K562 (cell line): ENCODE measurements around the gene KCND1. TPM values are rescaled to one million over a fixed set of nuclear protein-coding genes. Genes with fewer than 3 reads are reported as not detected.

Experiments used
- ATAC-seq: fragments of 200-7000 bp; cut with Tn5 transposase; 3 replicates; pipeline ENCODE4 v1.9.1; 2020; ENCODE audit warnings: moderate library complexity
- BruUV-seq: library from RNA; stranded (reverse); fragments of 400-500 nt; replicated peaks from 2 replicates; lab custom pipeline; 2021; lab: Mats Ljungman, UMichigan
- CTCF ChIA-PET: fragments of 300-600 bp; formaldehyde crosslinking; extraction: SDS; loops from one replicate; lab custom pipeline; 2021; ENCODE audit warnings: low intra/inter-chr PET ratio; lab: Yijun Ruan, JAX
- POLR2A ChIA-PET: fragments of 300-600, 350-650 bp; sonication (Branson Sonifier 250); formaldehyde crosslinking; extraction: SDS; loops from one replicate; lab custom pipeline; 2021; ENCODE audit warnings: antibody characterized with exemption, inconsistent platforms; lab: Yijun Ruan, JAX
- DNase-seq, 4 experiments: peaks; one replicate each; pipeline versions ENCODE4 v3.0.0 to v3.0.0-alpha.2; 2011 to 2018; ENCODE audit warnings: low spot score in 3 of 4, mixed read lengths in 3 of 4; ENCODE audit errors: extremely low read depth in 1 of 4
- FAIRE-seq: peaks from 2 replicates; lab custom pipeline; 2011; peaks lifted over from hg19 to GRCh38; lab: Jason Lieb, UNC
- H2AFZ ChIP-seq: 2 replicates; pipeline ENCODE4 v1.6.0; 2011; ENCODE audit warnings: low read depth, low read length, control low read depth, inconsistent platforms
- H3K27ac ChIP-seq: fragments of 200-600 bp; 3 replicates; pipeline ENCODE4 v1.8.0; 2011; ENCODE audit warnings: low read depth, mild to moderate bottlenecking, control low read depth, inconsistent platforms, low read length, moderate library complexity, mixed read lengths; ENCODE audit errors: extremely low read depth
- H3K27me3 ChIP-seq, 2 experiments: fragments of 300-600 bp in 1 of 2; 2 replicates in 1 of 2; 3 replicates in 1 of 2; pipeline versions ENCODE4 v1.6.0 to v1.8.0; 2011; ENCODE audit warnings: inconsistent platforms in 2 of 2, low read length in 2 of 2, mild to moderate bottlenecking in 1 of 2, mixed read lengths in 1 of 2, moderate library complexity in 1 of 2; ENCODE audit not compliant: control insufficient read depth in 2 of 2, insufficient read depth in 2 of 2
- H3K36me3 ChIP-seq: fragments of 300-600 bp; 3 replicates; pipeline ENCODE4 v1.8.0; 2011; ENCODE audit warnings: mild to moderate bottlenecking, low read length, inconsistent platforms; ENCODE audit not compliant: control insufficient read depth, insufficient read depth
- H3K4me1 ChIP-seq, 2 experiments: fragments of 200-600 bp in 1 of 2; replicated peaks in 1 of 2; 2 replicates in 1 of 2; 3 replicates in 1 of 2; pipeline versions ENCODE4 v1.5.1 to v1.8.0; 2011; ENCODE audit warnings: inconsistent platforms in 2 of 2, low read length in 2 of 2, mild to moderate bottlenecking in 1 of 2, mixed read lengths in 1 of 2, moderate library complexity in 1 of 2; ENCODE audit not compliant: control insufficient read depth in 2 of 2, insufficient read depth in 2 of 2
- H3K4me2 ChIP-seq: 2 replicates; pipeline ENCODE4 v1.6.1; 2011; ENCODE audit warnings: low read length, control low read depth, inconsistent platforms, mixed read lengths; ENCODE audit not compliant: insufficient read depth
- H3K4me3 ChIP-seq: fragments of 200-600 bp; sonication (generic), shearing (Covaris generic); 2 replicates; pipeline ENCODE4 v1.5.1; 2016; ENCODE audit warnings: control low read depth, inconsistent platforms
- H3K79me2 ChIP-seq: fragments of 200-600 bp; 3 replicates; pipeline ENCODE4 v1.8.0; 2011; ENCODE audit warnings: low read length, inconsistent platforms; ENCODE audit not compliant: control insufficient read depth, insufficient read depth
- H3K9ac ChIP-seq, 2 experiments: 2 replicates each; pipeline versions ENCODE4 v1.6.0 to v1.6.1; 2011; ENCODE audit warnings: low read depth in 2 of 2, low read length in 2 of 2, control low read depth in 1 of 2, inconsistent platforms in 1 of 2, mild to moderate bottlenecking in 1 of 2, mixed read lengths in 1 of 2; ENCODE audit not compliant: insufficient read depth in 1 of 2
- H3K9me1 ChIP-seq: one replicate; pipeline ENCODE4 v1.6.0; 2011; ENCODE audit warnings: inconsistent platforms, mild to moderate bottlenecking, low read length, moderate library complexity; ENCODE audit not compliant: control insufficient read depth, insufficient read depth
- H3K9me3 ChIP-seq: replicated peaks from 2 replicates; pipeline ENCODE4 v1.5.1; 2011; ENCODE audit warnings: low read depth, low read length, inconsistent platforms; ENCODE audit not compliant: control insufficient read depth, insufficient read depth
- H4K20me1 ChIP-seq: replicated peaks from 2 replicates; pipeline ENCODE4 v1.6.1; 2011; ENCODE audit warnings: low read length, inconsistent platforms, mixed read lengths; ENCODE audit not compliant: control insufficient read depth, insufficient read depth
- ARID2 ChIP-seq: fragments of 450-650 bp; IDR thresholded peaks from 2 replicates; pipeline ENCODE4 v1.6.1; 2017; ENCODE audit warnings: antibody characterized with exemption, mild to moderate bottlenecking
- CHAMP1 ChIP-seq: fragments of 450-650 bp; IDR thresholded peaks from 2 replicates; pipeline ENCODE4 v1.6.1; 2016; ENCODE audit warnings: mild to moderate bottlenecking
- E2F4 ChIP-seq: sonication (generic); formaldehyde crosslinking; IDR thresholded peaks from 2 replicates; pipeline ENCODE4 v1.8.0; 2022; ENCODE audit warnings: mild to moderate bottlenecking, low read depth, missing genetic modification reagents
- FOXP1 ChIP-seq: sonication (generic); formaldehyde crosslinking; IDR thresholded peaks from 2 replicates; pipeline ENCODE4 v1.8.0; 2022; ENCODE audit warnings: mild to moderate bottlenecking, missing genetic modification reagents
- MAZ ChIP-seq, 2 experiments: fragments of 450-650 bp in 1 of 2; sonication (generic) in 1 of 2; formaldehyde crosslinking; IDR thresholded peaks in 1 of 2; conservative IDR thresholded peaks in 1 of 2; 2 replicates each; pipeline versions ENCODE4 v1.4.0 to v1.5.0; 2020; ENCODE audit warnings: mild to moderate bottlenecking in 1 of 2, missing genetic modification reagents in 1 of 2
- PTBP1 ChIP-seq: fragments of 200-400 bp; formaldehyde crosslinking; IDR thresholded peaks from 2 replicates; pipeline ENCODE4 v1.6.1; 2017; ENCODE audit warnings: low read depth, low read length
- SNIP1 ChIP-seq: fragments of 450-650 bp; IDR thresholded peaks from 2 replicates; pipeline ENCODE4 v1.7.1; 2017; ENCODE audit warnings: low read depth, mild to moderate bottlenecking
- TAF1 ChIP-seq: IDR thresholded peaks from 2 replicates; pipeline ENCODE4 v1.6.1; 2011; ENCODE audit warnings: mild to moderate bottlenecking, low read length, moderate library complexity; ENCODE audit not compliant: insufficient read depth, control insufficient read depth, severe bottlenecking; ENCODE audit errors: extremely low read depth
- XRCC5 ChIP-seq: fragments of 200-400 bp; formaldehyde crosslinking; IDR thresholded peaks from 2 replicates; pipeline ENCODE4 v1.6.1; 2017; ENCODE audit warnings: low read depth, mild to moderate bottlenecking, low read length
- ZZZ3 ChIP-seq: fragments of 450-650 bp; IDR thresholded peaks from 2 replicates; pipeline ENCODE4 v1.6.1; 2016; ENCODE audit warnings: antibody characterized with exemption, mild to moderate bottlenecking, moderate library complexity
- WGBS: fragments of 100-300 bp; shearing (Covaris generic); methylation state at CpG from one replicate; pipeline ENCODE4 v1.1.6; 2016; ENCODE audit warnings: low coverage, mixed read lengths; ENCODE audit not compliant: insufficient coverage; ENCODE audit errors: missing lambda C conversion rate; 5-methylcytosine and 5-hydroxymethylcytosine counted together
- in situ Hi-C: fragments of 300-500 bp; cut with MboI; formaldehyde crosslinking; loops from 4 replicates; pipeline ENCODE4 v1.15.0; 2018; ENCODE audit warnings: inconsistent platforms, mixed read lengths
- intact Hi-C: fragments of 100-400 bp; cut with micrococcal nuclease; formaldehyde crosslinking; loops from 2 replicates; pipeline ENCODE4 v1.14.2; 2022
- polyA plus RNA-seq, 8 experiments: library from polyadenylated mRNA; depleted of rRNA in 4 of 8; stranded (reverse) in 5 of 8; unstranded in 3 of 8; fragments of >200 nt; fragmentation: Nextera tagmentation in 2 of 8; fragmentation: Illumina TruSeq in 1 of 8; extraction: Ambion mirVana in 2 of 8; extraction: Trizol in 1 of 8; gene quantifications; 2 replicates each; pipeline versions ENCODE4 v1.2.1 to v1.2.3, GENCODE V29; 2011 to 2014; ENCODE audit warnings: inconsistent platforms in 1 of 8, missing spikeins in 1 of 8
- total RNA-seq, 7 experiments: library from RNA; depleted of rRNA in 6 of 7; stranded (reverse); fragments of >200 nt in 6 of 7; fragmentation: Illumina TruSeq in 2 of 7; extraction: Trizol in 2 of 7; gene quantifications; 2 replicates each; pipeline versions ENCODE4 v1.2.1 to v1.2.3, GENCODE V29; 2011 to 2021; ENCODE audit warnings: low replicate concordance in 1 of 7
- TF ChIP-seq, protein P1 (sequence below): sonication (generic); formaldehyde crosslinking; IDR thresholded peaks from 2 replicates; pipeline ENCODE4 v1.8.0; 2022; ENCODE audit warnings: mild to moderate bottlenecking, missing genetic modification reagents
- TF ChIP-seq, protein P2 (sequence below): fragments of 450-650 bp; formaldehyde crosslinking; IDR thresholded peaks from 2 replicates; pipeline ENCODE4 v1.4.0; 2022; ENCODE audit warnings: missing genetic modification characterization
- TF ChIP-seq, protein P3 (sequence below): sonication (generic); formaldehyde crosslinking; IDR thresholded peaks from 2 replicates; pipeline ENCODE4 v1.9.0; 2022; ENCODE audit warnings: mild to moderate bottlenecking, missing genetic modification reagents
- TF ChIP-seq, protein P4 (sequence below): sonication (generic); formaldehyde crosslinking; IDR thresholded peaks from 2 replicates; pipeline ENCODE4 v1.8.0; 2023; ENCODE audit warnings: mild to moderate bottlenecking, missing genetic modification reagents

The KCND1 gene
- total and polyA plus RNA-seq, 9 of the 15 experiments (the other 6 are each of a cell fraction or from before 2014, with no cell fraction given): 0.06 to 0.83 (median 0.39) TPM; not detected in 1

GRCh38 chrX:48983896-48984295 is 12.3 kb upstream of the KCND1 start:
- no peak for ATAC-seq
- POLR2A ChIA-PET: no interaction called here
- no peak overlapping the region for H3K4me2 ChIP-seq
- H3K36me3 ChIP-seq: peaks cover 57% of the 10 kb centered on the region; the same call in 2 of the 3 replicates
- no peak for FAIRE-seq
- WGBS: 82% methylated on average over 3 of the region's 3 CpGs
- H3K79me2 ChIP-seq: no peaks in the 10 kb centered on the region
- no peak overlapping the region for H3K9ac ChIP-seq
- H3K4me3 ChIP-seq: no peak overlapping the region
- in situ Hi-C loops: no loop called here
- H3K9me1 ChIP-seq: no peaks in the 10 kb centered on the region
- DNase-seq: no peak
- H2AFZ ChIP-seq: no peak overlapping the region
- no TSS peak for BruUV-seq
- H4K20me1 ChIP-seq: no peaks in the 10 kb centered on the region
- no peak for TF ChIP-seq MAZ (CRISPR knock-in tag; conservative IDR thresholded peaks at IDR 0.05 in 1 of 2, IDR thresholded peaks at IDR 0.05 in 1 of 2)
- TF ChIP-seq XRCC5: no peak
- TF ChIP-seq, protein P1, sequence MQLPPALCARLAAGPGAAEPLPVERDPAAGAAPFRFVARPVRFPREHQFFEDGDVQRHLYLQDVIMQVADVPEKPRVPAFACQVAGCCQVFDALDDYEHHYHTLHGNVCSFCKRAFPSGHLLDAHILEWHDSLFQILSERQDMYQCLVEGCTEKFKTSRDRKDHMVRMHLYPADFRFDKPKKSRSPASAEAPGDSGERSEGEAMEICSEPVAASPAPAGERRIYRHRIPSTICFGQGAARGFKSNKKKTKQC (CRISPR knock-in tag): no peak
- TF ChIP-seq PTBP1: no peak
- TF ChIP-seq CHAMP1: no peak
- no peak for TF ChIP-seq SNIP1
- TF ChIP-seq, protein P2, sequence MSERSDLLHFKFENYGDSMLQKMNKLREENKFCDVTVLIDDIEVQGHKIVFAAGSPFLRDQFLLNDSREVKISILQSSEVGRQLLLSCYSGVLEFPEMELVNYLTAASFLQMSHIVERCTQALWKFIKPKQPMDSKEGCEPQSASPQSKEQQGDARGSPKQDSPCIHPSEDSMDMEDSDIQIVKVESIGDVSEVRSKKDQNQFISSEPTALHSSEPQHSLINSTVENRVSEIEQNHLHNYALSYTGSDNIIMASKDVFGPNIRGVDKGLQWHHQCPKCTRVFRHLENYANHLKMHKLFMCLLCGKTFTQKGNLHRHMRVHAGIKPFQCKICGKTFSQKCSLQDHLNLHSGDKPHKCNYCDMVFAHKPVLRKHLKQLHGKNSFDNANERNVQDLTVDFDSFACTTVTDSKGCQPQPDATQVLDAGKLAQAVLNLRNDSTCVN (CRISPR knock-in tag): no peak
- TF ChIP-seq TAF1: no peak
- no peak for TF ChIP-seq ARID2
- TF ChIP-seq, protein P3, sequence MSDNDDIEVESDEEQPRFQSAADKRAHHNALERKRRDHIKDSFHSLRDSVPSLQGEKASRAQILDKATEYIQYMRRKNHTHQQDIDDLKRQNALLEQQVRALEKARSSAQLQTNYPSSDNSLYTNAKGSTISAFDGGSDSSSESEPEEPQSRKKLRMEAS (CRISPR knock-in tag): no peak
- TF ChIP-seq, protein P4, sequence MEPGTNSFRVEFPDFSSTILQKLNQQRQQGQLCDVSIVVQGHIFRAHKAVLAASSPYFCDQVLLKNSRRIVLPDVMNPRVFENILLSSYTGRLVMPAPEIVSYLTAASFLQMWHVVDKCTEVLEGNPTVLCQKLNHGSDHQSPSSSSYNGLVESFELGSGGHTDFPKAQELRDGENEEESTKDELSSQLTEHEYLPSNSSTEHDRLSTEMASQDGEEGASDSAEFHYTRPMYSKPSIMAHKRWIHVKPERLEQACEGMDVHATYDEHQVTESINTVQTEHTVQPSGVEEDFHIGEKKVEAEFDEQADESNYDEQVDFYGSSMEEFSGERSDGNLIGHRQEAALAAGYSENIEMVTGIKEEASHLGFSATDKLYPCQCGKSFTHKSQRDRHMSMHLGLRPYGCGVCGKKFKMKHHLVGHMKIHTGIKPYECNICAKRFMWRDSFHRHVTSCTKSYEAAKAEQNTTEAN (CRISPR knock-in tag): no peak
- TF ChIP-seq E2F4 (CRISPR knock-in tag): no peak
- TF ChIP-seq FOXP1 (CRISPR knock-in tag): no peak
- no peak for TF ChIP-seq ZZZ3
- peaks cover 5 to 8% of the 10 kb centered on the region in 2 experiments; a peak in 3 of 5 replicates for H3K4me1 ChIP-seq
- no peaks in the 10 kb centered on the region for H3K27me3 ChIP-seq
- CTCF ChIA-PET: no interaction called here
- intact Hi-C loops: no loop called here
- H3K9me3 ChIP-seq: no peaks in the 10 kb centered on the region
- no peak overlapping the region for H3K27ac ChIP-seq
